Right atrium auricular region (tissue), 2 donors: Measurements from ENCODE around the gene HCST. TPM values are rescaled to one million over a fixed set of nuclear protein-coding genes. Genes with fewer than 3 reads are reported as not detected.

Experiments used
- DNase-seq: peaks from one replicate; pipeline ENCODE4 v3.0.0-alpha.2; 2019; ENCODE audit warnings: low spot score
- H3K27ac ChIP-seq, 2 donors: fragments of 200-600 bp; sonication (generic); 1 replicate in 1 of 2; 2 replicates in 1 of 2; pipeline ENCODE4 v1.5.1; 2016 to 2019
- H3K27me3 ChIP-seq, 2 donors: fragments of 200-600 bp; sonication (generic); one replicate each; pipeline versions ENCODE4 v1.5.1 to v1.6.0; 2017 to 2019
- H3K36me3 ChIP-seq: fragments of 200-600 bp; sonication (generic); one replicate; pipeline ENCODE4 v1.5.1; 2016
- H3K4me1 ChIP-seq, 2 donors: fragments of 200-600 bp; sonication (generic); one replicate each; pipeline versions ENCODE4 v1.5.1 to v1.6.0; 2017 to 2019
- H3K4me3 ChIP-seq, 2 donors: fragments of 200-600 bp; sonication (generic); 1 replicate in 1 of 2; 2 replicates in 1 of 2; pipeline ENCODE4 v1.5.1; 2017 to 2019; ENCODE audit warnings: mild to moderate bottlenecking in 1 of 2, moderate library complexity in 1 of 2
- H3K9me3 ChIP-seq, 2 donors: fragments of 200-600 bp; sonication (generic); one replicate each; pipeline ENCODE4 v1.5.1; 2019
- CTCF ChIP-seq, 2 donors: fragments of 200-600 bp; sonication (generic); IDR thresholded peaks; one replicate each; pipeline ENCODE4 v1.5.1; 2019; ENCODE audit warnings: antibody characterized with exemption in 2 of 2
- total RNA-seq, 2 donors: library from RNA; depleted of rRNA; stranded (reverse); fragments of >200 nt; gene quantifications; one replicate each; pipeline ENCODE4 v1.1.0, GENCODE V29; 2016

The HCST gene
- total RNA-seq, result 1 to 10 TPM in 1 of 2 donors, not detected in 1; 3.3 TPM

- H3K4me3 ChIP-seq, result peak within 1 kb of the TSS in 1 of 2 donors; percentile 21
- no peak for TF ChIP-seq CTCF (IDR thresholded peaks at IDR 0.05)
- H3K9me3 ChIP-seq, result no peaks in the 10 kb centered on the region
- no peaks in the 10 kb centered on the region for H3K27me3 ChIP-seq
- peaks cover 0 to 25% of the 10 kb centered on the region in 2 donors for H3K4me1 ChIP-seq
- no peak for DNase-seq
- peaks cover 2% of the 10 kb centered on the region for H3K36me3 ChIP-seq
- H3K27ac ChIP-seq, result peak within 1 kb of the TSS; percentile 48 to 85
These were observed at the start of gene HCST for GRCh38 chr19:35901854-35902661. TSS of gene HCST (plus strand) at chr19:35902529. CDS start at chr19:35902594, 65 bp downstream.

- peaks cover 0 to 17% of the 10 kb centered on the region in 2 donors for H3K4me1 ChIP-seq
- no peak overlapping the region for H3K27ac ChIP-seq
- H3K36me3 ChIP-seq, result no peaks in the 10 kb centered on the region
- peaks cover 5 to 26% of the 10 kb centered on the region in 2 donors for H3K27me3 ChIP-seq
- no peak for DNase-seq
- H3K9me3 ChIP-seq, result no peaks in the 10 kb centered on the region
- TF ChIP-seq CTCF (IDR thresholded peaks at IDR 0.05), result no peak
- no peak overlapping the region for H3K4me3 ChIP-seq
These were observed 49.1 kb upstream of the HCST start for GRCh38 chr19:35853038-35853756.

- no peaks in the 10 kb centered on the region for H3K9me3 ChIP-seq
- DNase-seq, result no peak
- TF ChIP-seq CTCF (IDR thresholded peaks at IDR 0.05), result no peak
- peak within 1 kb of the TSS; percentile 30 to 53 for H3K4me3 ChIP-seq
- no peak within 1 kb of the TSS for H3K27ac ChIP-seq
- peaks cover 0 to 17% of the 10 kb centered on the region in 2 donors for H3K4me1 ChIP-seq
- H3K27me3 ChIP-seq, result peaks cover 5 to 22% of the 10 kb centered on the region in 2 donors
- H3K36me3 ChIP-seq, result no peaks in the 10 kb centered on the region
These were observed 45.7 kb upstream of the HCST start, which contains the start of gene KIRREL2 for GRCh38 chr19:35856546-35857149. TSS of gene KIRREL2 (plus strand) at chr19:35856911. CDS start at chr19:35857120, 209 bp downstream.

- Histone ChIP-seq H3K27me3 (peaks cover 5 to 22% of the 10 kb centered on the region in 2 donors), H3K4me3 (no peak overlapping the region), H3K27ac (no peak overlapping the region), H3K36me3 (no peaks in the 10 kb centered on the region), H3K9me3 (no peaks in the 10 kb centered on the region), H3K4me1 (peaks cover 0 to 17% of the 10 kb centered on the region in 2 donors)
- TF ChIP-seq CTCF (IDR thresholded peaks at IDR 0.05), result no peak
- DNase-seq, result no peak
These were observed 44.0 kb upstream of the HCST start for GRCh38 chr19:35858311-35858710.

- Histone ChIP-seq H3K4me3 (no peak overlapping the region), H3K27me3 (peaks cover 5 to 22% of the 10 kb centered on the region in 2 donors), H3K9me3 (no peaks in the 10 kb centered on the region), H3K27ac (no peak overlapping the region), H3K36me3 (no peaks in the 10 kb centered on the region), H3K4me1 (peaks cover 0 to 17% of the 10 kb centered on the region in 2 donors)
- DNase-seq, result no peak
- no peak for TF ChIP-seq CTCF (IDR thresholded peaks at IDR 0.05)
These were observed 42.9 kb upstream of the HCST start for GRCh38 chr19:35859414-35859813.
